ENCODE results near the gene ERCC2.
A peak's percentile ranks its signal among the peaks of the same experiment; 100 is the strongest.

- TF ChIP-seq, protein P1, sequence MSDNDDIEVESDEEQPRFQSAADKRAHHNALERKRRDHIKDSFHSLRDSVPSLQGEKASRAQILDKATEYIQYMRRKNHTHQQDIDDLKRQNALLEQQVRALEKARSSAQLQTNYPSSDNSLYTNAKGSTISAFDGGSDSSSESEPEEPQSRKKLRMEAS (IDR thresholded peaks at IDR 0.05), result peak; percentile 79
- no peak for TF ChIP-seq CEBPB (IDR thresholded peaks at IDR 0.05)
- no peak for TF ChIP-seq REST (IDR thresholded peaks at IDR 0.05; ENCODE audit: low read depth)
- no peak for TF ChIP-seq EGR1 (IDR thresholded peaks at IDR 0.05)
- no peak for TF ChIP-seq EP300 (IDR thresholded peaks at IDR 0.05; ENCODE audit: borderline replicate concordance)
- no peak for TF ChIP-seq YY1 (IDR thresholded peaks at IDR 0.05; ENCODE audit: low read depth)
- TF ChIP-seq FOXM1 (IDR thresholded peaks at IDR 0.05; ENCODE audit: borderline replicate concordance, low read depth), result no peak
- TF ChIP-seq RAD21 (IDR thresholded peaks at IDR 0.05; ENCODE audit: low read depth), result no peak
- no peak for TF ChIP-seq CREB1 (IDR thresholded peaks at IDR 0.05; ENCODE audit: low read depth)
- TF ChIP-seq TAF1 (IDR thresholded peaks at IDR 0.05; ENCODE audit: low read depth), result 0 out of 2 replicates have a peak, but pooled peaks have one; percentile 12
- no peak for TF ChIP-seq TCF12 (IDR thresholded peaks at IDR 0.05; ENCODE audit: low read depth)
- TF ChIP-seq USF1 (IDR thresholded peaks at IDR 0.05), result no peak
- TF ChIP-seq TEAD4 (IDR thresholded peaks at IDR 0.05), result no peak
These were observed 30.0 kb downstream of the ERCC2 start, which contains the start of gene KLC3 for GRCh38 chr19:45340232-45340898.
